GM19023 (cell line): ENCODE data around the gene NAALADL2.

ENCODE experiments used
- ATAC-seq: cut with Tn5 transposase; IDR thresholded peaks from one replicate; pipeline ENCODE4 v1.9.1; 2021; ENCODE audit warnings: mild to moderate bottlenecking, moderate library complexity; ENCODE audit not compliant: unreplicated experiment

NAALADL2 gene

GRCh38 chr3:174884776-174885568, 25.8 kb downstream of the NAALADL2 start:
- no peak for ATAC-seq

- no peak for ATAC-seq
Measured at GRCh38 chr3:174891524-174892203, 32.5 kb downstream of the NAALADL2 start.

DNA sequence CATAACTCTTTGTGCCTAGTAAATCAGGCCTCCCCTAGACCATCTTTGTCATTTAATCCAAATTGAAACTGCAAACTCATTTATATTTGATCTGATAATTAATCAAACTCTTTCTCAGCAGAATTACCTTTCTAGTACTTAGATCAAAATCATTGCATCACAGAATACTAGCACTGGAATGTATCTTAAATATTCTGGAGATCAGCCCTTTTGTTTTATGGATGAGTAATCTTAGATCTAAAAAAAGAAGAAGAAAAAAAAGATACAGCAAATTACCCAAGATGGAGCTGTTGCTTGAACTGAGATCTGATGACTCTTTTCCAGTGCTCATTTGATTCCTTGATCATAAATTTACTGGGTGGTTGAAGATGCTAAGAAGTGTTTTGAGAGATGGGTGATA, 47.9 kb downstream of the NAALADL2 start:
- no peak for ATAC-seq

GRCh38 chr3:174907628-174908407, 48.7 kb downstream of the NAALADL2 start:
- no peak for ATAC-seq

DNA sequence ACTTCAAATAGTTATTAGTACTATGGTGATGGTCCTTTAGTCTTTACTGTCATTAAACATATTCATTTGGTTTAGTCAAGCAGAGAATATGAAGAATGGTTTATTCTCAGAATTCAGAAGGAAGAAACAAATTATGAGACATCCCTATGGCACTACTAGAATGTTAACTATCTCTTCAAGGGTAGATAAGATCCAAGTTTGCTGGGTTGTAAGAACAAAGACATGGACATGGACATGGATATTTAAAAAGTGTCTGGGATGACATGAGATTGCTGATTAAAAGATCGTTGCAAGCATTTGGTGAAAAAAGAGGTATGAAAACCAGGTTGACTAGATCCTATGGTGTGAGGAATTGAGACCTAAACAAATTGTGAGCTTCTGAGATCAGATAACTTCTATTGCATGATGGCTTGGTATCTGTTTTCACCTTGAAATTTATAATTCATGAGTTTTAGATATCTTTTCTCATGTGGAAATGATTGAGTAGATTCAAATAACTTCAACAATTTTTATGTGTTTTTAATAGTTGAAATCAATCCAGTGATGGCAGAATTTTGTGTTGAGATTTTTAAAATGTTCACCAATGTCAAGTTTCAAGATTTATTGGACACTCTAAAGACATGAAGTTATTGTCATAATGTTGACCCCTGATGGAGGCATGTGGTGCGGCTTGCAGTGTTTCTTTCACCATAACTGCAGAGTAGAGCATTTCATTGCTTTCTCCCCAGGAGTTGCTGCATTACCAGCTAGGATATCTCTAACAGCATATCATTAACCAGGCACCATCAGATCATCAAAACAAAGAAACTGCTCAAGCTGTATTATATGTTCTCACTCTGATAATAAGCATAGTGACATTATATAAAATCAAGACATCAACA, 72.6 kb downstream of the NAALADL2 start:
- ATAC-seq: no peak

- ATAC-seq: no peak
Measured at GRCh38 chr3:174936590-174936989, 77.5 kb downstream of the NAALADL2 start.

- no peak for ATAC-seq
Measured at GRCh38 chr3:174937478-174937877, 78.3 kb downstream of the NAALADL2 start.

DNA sequence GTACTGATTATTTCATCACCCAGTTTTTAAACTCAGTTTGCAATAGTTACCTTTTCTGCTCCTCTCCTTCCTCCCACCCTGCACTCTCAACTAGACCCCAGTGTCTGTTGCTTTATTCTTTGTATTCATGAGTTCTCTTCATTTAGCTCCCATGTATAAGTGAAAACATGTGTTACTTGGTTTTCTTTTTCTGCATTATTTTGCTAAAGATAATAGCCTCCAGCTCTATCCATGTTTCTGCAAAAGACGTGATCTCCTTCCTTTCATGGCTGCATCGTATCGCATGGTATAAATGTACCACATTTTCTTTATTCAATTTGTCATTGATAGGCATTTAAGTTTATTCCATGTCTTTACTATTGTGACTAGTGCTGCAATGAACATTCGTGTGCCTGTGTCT, 79.0 kb downstream of the NAALADL2 start:
- no peak for ATAC-seq

DNA sequence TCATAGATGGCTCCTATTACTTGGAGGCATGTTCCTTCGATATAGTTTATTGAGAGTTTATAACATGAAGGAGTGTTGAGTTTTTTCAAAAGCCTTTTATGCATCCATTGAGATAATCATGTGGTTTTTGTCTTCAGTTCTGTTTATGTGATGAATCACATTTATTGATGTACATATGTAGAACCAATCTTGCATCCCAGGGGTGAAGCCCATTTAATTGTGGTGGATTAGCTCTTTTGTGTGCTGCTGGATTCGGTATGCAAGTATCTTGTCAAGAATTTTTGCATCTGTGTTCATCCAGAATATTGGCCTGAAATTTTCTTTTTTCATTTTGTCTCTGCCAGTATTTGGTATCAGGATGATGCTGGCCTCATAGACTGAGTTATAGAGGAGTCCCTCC, 81.0 kb downstream of the NAALADL2 start:
- ATAC-seq: no peak

- ATAC-seq: no peak
Measured at GRCh38 chr3:174945276-174945675, 86.1 kb downstream of the NAALADL2 start.

DNA sequence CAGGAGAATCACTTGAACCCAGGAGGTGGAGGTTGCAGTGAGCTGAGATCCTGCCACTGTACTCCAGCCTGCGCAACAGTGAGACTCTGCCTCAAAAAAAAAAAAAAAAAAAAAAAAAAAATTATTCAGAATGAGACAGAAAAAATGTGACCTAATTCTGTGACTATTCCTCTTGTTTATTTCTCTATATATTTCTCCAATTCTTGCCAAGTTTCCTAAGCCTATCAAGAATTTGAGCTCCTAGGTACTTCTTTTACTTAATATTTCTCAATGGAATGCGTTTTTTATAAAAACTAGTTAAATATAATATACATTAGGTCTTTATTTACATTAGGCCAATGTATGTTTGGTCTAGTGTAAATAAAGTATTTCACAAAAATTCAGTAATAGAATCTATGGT, 86.8 kb downstream of the NAALADL2 start:
- ATAC-seq: no peak

- ATAC-seq: no peak
Measured at GRCh38 chr3:174949523-174949922, 90.4 kb downstream of the NAALADL2 start.

DNA sequence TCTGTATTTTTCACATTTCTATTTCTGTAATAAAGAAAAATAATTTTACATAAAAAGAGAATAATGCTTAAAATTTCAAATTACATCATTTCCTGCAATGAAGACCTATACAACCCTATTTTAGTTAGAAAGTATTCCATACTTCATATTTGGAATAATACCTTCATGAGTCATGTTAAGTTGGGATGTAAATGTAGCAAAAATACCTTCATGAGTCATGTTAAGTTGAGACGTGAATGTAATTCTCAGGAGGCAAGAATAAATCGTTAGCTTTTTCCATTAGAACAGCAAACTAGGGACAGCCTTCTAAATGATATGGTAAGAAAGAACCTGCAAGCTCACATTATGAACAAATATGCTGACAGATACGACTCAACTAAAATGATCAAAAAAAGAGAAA, 91.9 kb downstream of the NAALADL2 start:
- no peak for ATAC-seq

DNA sequence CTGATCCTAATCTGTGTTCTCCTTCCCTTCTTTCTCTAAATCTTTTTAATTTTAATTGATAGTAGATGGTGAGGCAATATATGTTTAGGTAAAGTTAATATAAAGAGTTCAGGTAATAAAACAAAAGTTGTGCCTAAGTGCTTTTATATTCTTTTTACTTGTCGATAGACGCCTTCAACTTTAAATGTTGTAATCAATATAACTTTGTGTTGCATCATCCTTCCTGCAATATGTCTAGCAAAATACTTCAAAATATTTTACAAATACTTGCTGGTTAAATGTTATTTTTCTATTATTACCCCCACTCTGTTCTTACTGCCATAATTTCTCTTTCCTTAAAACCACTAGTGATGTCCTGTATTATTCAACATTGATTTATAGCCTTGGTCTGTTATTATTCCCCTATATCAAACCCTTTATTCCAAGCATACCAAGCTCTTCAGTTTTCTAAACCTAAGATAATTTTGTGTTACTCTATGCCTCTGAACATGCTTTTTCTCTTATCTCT, 92.4 kb downstream of the NAALADL2 start:
- ATAC-seq: no peak

DNA sequence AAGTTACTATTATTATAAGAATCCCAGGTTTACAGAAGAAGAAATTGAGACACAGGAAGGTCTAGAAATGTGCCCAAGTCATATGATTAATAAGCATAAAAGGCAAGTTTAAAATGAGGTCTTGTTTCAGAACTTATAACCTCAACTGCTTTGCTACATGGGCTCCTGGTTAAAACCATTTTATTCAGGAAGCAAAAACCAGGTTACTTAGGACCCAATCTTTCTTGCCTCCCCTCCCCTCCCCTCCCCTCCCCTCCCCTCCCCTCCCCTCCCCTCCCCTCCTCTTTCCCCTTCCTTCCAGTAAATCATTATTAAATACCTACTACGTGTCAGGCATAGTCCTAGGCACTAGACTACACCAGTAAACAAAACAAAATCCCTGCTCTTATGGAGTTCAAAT, 93.9 kb downstream of the NAALADL2 start:
- no peak for ATAC-seq

GRCh38 chr3:174955513-174956016, 96.4 kb downstream of the NAALADL2 start:
- ATAC-seq: no peak

GRCh38 chr3:174957081-174957480, 97.9 kb downstream of the NAALADL2 start:
- ATAC-seq: no peak

- no peak for ATAC-seq
Measured at GRCh38 chr3:174957551-174958001, 98.4 kb downstream of the NAALADL2 start.

GRCh38 chr3:174958671-174959328, 99.7 kb downstream of the NAALADL2 start:
- no peak for ATAC-seq
